Neural cell (in vitro differentiated cells): ENCODE results near the gene EHMT1. TPM values are rescaled to one million over a fixed set of nuclear protein-coding genes. Genes with fewer than 3 reads are reported as not detected.

Source experiments
- H2AFZ ChIP-seq: fragments of 200-600, 300-800 bp; sonication (generic), shearing (Covaris generic); 2 replicates; pipeline ENCODE4 v1.6.0; 2014; ENCODE audit warnings: low read depth, mild to moderate bottlenecking, antibody characterized with exemption, low read length, moderate library complexity
- H3F3A ChIP-seq: fragments of 200-600 bp; shearing (Covaris generic); 2 replicates; pipeline ENCODE4 v1.6.1; 2016; ENCODE audit warnings: mild to moderate bottlenecking, moderate library complexity, mixed read lengths, antibody characterized with exemption, low read length; ENCODE audit not compliant: insufficient read depth, poor library complexity, severe bottlenecking
- H3K27ac ChIP-seq: fragments of 200-600, 300-800 bp; sonication (generic), shearing (Covaris generic); 2 replicates; pipeline ENCODE4 v1.5.1; 2014; ENCODE audit warnings: mild to moderate bottlenecking, low read length, moderate library complexity
- H3K27me3 ChIP-seq: fragments of 300-800, 200-600 bp; sonication (generic), shearing (Covaris generic); 2 replicates; pipeline ENCODE4 v1.6.0; 2014; ENCODE audit warnings: mild to moderate bottlenecking, low read depth, low read length, moderate library complexity; ENCODE audit not compliant: insufficient read depth
- H3K36me3 ChIP-seq: fragments of 300-800, 200-600 bp; sonication (generic), shearing (Covaris generic); 2 replicates; pipeline ENCODE4 v1.5.1; 2014; ENCODE audit warnings: mild to moderate bottlenecking, antibody characterized with exemption, low read length, moderate library complexity; ENCODE audit not compliant: insufficient read depth
- H3K4me2 ChIP-seq: fragments of 300-800, 200-600 bp; sonication (generic), shearing (Covaris generic); 2 replicates; pipeline ENCODE4 v1.6.0; 2014; ENCODE audit warnings: mild to moderate bottlenecking, low read length
- H3K4me3 ChIP-seq: fragments of 300-800, 200-600 bp; sonication (generic), shearing (Covaris generic); 2 replicates; pipeline ENCODE4 v1.5.1; 2014; ENCODE audit warnings: mild to moderate bottlenecking, low read length, moderate library complexity
- H3K79me2 ChIP-seq: fragments of 200-600 bp; shearing (Covaris generic); replicated peaks from 2 replicates; pipeline ENCODE4 v1.6.0; 2014; ENCODE audit warnings: mild to moderate bottlenecking, low read length, moderate library complexity; ENCODE audit not compliant: insufficient read depth
- H3K9ac ChIP-seq: fragments of 300-800, 200-600 bp; sonication (generic), shearing (Covaris generic); 2 replicates; pipeline ENCODE4 v1.6.1; 2016; ENCODE audit warnings: mild to moderate bottlenecking, low read length, mixed read lengths
- H3K9me2 ChIP-seq: fragments of 200-600 bp; shearing (Covaris generic); 2 replicates; pipeline ENCODE4 v1.6.1; 2016; ENCODE audit warnings: mild to moderate bottlenecking, low read length, mixed read lengths; ENCODE audit not compliant: insufficient read depth
- H3K9me3 ChIP-seq: fragments of 200-600, 300-800 bp; sonication (generic), shearing (Covaris generic); 2 replicates; pipeline ENCODE4 v1.6.1; 2016; ENCODE audit warnings: mild to moderate bottlenecking, mixed run types, low read length, moderate library complexity, mixed read lengths
- H4K20me1 ChIP-seq: fragments of 200-600 bp; shearing (Covaris generic); 2 replicates; pipeline ENCODE4 v1.6.1; 2016; ENCODE audit warnings: mild to moderate bottlenecking, mixed run types; ENCODE audit not compliant: insufficient read depth
- EP300 ChIP-seq: fragments of 450-650 bp; conservative IDR thresholded peaks from 2 replicates; pipeline ENCODE4 v1.6.1; 2014; ENCODE audit warnings: antibody characterized with exemption, mild to moderate bottlenecking, moderate library complexity; ENCODE audit not compliant: poor library complexity, severe bottlenecking
- EZH2 ChIP-seq: fragments of 200-600, 300-800 bp; shearing (Covaris generic), sonication (generic); IDR thresholded peaks from 2 replicates; pipeline ENCODE4 v1.6.1; 2014; ENCODE audit warnings: antibody characterized with exemption, low read length, borderline replicate concordance, mild to moderate bottlenecking; ENCODE audit not compliant: insufficient read depth, poor library complexity, severe bottlenecking
- MXI1 ChIP-seq: fragments of 450-650 bp; conservative IDR thresholded peaks from 2 replicates; pipeline ENCODE4 v1.6.1; 2014; ENCODE audit warnings: antibody characterized with exemption, mild to moderate bottlenecking; ENCODE audit not compliant: poor library complexity, severe bottlenecking
- POLR2AphosphoS5 ChIP-seq: IDR thresholded peaks from 2 replicates; pipeline ENCODE4 v1.6.1; 2012
- RAD21 ChIP-seq: fragments of 450-650 bp; conservative IDR thresholded peaks from 2 replicates; pipeline ENCODE4 v1.6.1; 2014; ENCODE audit warnings: antibody characterized with exemption, mild to moderate bottlenecking, moderate library complexity
- SMC3 ChIP-seq: fragments of 450-650 bp; conservative IDR thresholded peaks from 2 replicates; pipeline ENCODE4 v1.6.1; 2014; ENCODE audit warnings: antibody characterized with exemption, mild to moderate bottlenecking, moderate library complexity; ENCODE audit not compliant: poor library complexity
- TAF1 ChIP-seq: IDR thresholded peaks from 2 replicates; pipeline ENCODE4 v1.6.1; 2012; ENCODE audit warnings: low read depth
- polyA plus RNA-seq: library from polyadenylated mRNA; depleted of rRNA; stranded (reverse); fragments of >200 nt; gene quantifications from 2 replicates; pipeline ENCODE4 v1.2.3, GENCODE V29; 2014
- TF ChIP-seq, protein P1 (sequence below): IDR thresholded peaks from 2 replicates; pipeline ENCODE4 v1.6.1; 2012; ENCODE audit warnings: borderline replicate concordance
- TF ChIP-seq, protein P2 (sequence below): fragments of 450-650 bp; IDR thresholded peaks from 2 replicates; pipeline ENCODE4 v1.5.1; 2014; ENCODE audit warnings: antibody characterized with exemption, mild to moderate bottlenecking, moderate library complexity; ENCODE audit not compliant: poor library complexity, severe bottlenecking

Gene EHMT1
- polyA plus RNA-seq, 1 donor from 2014 or later, result 53.0 TPM

DNA sequence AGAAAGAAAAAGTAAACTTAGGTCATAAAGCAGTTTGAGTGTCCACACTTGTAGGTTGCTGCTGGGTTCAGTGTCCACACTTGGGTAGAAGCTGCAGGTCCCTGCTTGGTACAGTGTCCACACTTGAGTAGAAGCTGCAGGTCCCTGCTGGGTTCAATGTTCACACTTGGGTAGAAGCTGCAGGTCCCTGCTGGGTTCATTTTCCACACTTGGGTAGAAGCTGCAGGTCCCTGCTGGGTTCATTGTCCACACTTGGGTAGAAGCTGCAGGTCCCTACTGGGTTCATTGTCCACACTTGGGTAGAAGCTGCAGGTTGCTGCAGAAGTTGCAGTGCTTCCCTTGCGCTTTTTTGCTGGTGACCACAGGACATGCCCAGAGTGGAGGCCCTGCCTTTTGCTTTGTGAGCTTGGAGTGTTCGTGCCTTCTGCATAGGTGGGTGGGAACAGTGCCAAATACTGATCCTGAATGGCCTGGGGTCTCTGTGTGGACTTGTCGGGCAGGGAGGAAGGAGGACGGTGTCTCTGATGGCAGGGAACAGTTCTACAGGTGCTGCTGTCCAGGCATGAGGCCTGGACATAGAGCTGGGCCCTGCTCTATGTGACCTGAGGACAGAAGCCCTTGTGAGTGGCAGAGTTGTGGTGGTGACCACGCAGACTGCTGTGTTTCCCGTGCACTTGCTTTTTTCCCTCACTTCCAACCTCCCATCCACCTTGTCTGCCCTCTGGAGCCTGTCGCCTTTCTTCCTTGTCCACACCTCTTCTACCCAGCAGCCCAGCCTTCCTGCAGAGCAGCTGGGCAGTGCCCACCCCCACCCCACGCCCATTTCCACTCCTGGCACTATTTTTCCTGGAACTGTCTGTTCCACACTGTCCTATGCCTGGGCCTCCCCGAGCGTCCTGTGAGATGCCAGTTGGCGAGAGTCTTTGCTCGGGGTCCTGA, 120.8 kb downstream of the EHMT1 start:
- H3K9ac ChIP-seq, result no peak overlapping the region
- H3K9me2 ChIP-seq, result no peaks in the 10 kb centered on the region
- no peak overlapping the region for H3K4me3 ChIP-seq
- H3K9me3 ChIP-seq, result peaks cover 8% of the 10 kb centered on the region
- no peaks in the 10 kb centered on the region for H4K20me1 ChIP-seq
- TF ChIP-seq MXI1 (no peak), EZH2 (no peak), SMC3 (no peak), TAF1 (no peak), RAD21 (no peak), POLR2AphosphoS5 (no peak), EP300 (no peak)
- TF ChIP-seq, protein P1, sequence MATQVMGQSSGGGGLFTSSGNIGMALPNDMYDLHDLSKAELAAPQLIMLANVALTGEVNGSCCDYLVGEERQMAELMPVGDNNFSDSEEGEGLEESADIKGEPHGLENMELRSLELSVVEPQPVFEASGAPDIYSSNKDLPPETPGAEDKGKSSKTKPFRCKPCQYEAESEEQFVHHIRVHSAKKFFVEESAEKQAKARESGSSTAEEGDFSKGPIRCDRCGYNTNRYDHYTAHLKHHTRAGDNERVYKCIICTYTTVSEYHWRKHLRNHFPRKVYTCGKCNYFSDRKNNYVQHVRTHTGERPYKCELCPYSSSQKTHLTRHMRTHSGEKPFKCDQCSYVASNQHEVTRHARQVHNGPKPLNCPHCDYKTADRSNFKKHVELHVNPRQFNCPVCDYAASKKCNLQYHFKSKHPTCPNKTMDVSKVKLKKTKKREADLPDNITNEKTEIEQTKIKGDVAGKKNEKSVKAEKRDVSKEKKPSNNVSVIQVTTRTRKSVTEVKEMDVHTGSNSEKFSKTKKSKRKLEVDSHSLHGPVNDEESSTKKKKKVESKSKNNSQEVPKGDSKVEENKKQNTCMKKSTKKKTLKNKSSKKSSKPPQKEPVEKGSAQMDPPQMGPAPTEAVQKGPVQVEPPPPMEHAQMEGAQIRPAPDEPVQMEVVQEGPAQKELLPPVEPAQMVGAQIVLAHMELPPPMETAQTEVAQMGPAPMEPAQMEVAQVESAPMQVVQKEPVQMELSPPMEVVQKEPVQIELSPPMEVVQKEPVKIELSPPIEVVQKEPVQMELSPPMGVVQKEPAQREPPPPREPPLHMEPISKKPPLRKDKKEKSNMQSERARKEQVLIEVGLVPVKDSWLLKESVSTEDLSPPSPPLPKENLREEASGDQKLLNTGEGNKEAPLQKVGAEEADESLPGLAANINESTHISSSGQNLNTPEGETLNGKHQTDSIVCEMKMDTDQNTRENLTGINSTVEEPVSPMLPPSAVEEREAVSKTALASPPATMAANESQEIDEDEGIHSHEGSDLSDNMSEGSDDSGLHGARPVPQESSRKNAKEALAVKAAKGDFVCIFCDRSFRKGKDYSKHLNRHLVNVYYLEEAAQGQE, result no peak
- TF ChIP-seq, protein P2, sequence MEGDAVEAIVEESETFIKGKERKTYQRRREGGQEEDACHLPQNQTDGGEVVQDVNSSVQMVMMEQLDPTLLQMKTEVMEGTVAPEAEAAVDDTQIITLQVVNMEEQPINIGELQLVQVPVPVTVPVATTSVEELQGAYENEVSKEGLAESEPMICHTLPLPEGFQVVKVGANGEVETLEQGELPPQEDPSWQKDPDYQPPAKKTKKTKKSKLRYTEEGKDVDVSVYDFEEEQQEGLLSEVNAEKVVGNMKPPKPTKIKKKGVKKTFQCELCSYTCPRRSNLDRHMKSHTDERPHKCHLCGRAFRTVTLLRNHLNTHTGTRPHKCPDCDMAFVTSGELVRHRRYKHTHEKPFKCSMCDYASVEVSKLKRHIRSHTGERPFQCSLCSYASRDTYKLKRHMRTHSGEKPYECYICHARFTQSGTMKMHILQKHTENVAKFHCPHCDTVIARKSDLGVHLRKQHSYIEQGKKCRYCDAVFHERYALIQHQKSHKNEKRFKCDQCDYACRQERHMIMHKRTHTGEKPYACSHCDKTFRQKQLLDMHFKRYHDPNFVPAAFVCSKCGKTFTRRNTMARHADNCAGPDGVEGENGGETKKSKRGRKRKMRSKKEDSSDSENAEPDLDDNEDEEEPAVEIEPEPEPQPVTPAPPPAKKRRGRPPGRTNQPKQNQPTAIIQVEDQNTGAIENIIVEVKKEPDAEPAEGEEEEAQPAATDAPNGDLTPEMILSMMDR, result no peak
- no peak overlapping the region for H2AFZ ChIP-seq
- H3K27ac ChIP-seq, result no peak overlapping the region
- no peaks in the 10 kb centered on the region for H3K27me3 ChIP-seq
- H3K79me2 ChIP-seq, result no peaks in the 10 kb centered on the region
- H3F3A ChIP-seq, result no peaks in the 10 kb centered on the region
- H3K4me2 ChIP-seq, result no peak overlapping the region
- peaks cover 4% of the 10 kb centered on the region for H3K36me3 ChIP-seq

DNA sequence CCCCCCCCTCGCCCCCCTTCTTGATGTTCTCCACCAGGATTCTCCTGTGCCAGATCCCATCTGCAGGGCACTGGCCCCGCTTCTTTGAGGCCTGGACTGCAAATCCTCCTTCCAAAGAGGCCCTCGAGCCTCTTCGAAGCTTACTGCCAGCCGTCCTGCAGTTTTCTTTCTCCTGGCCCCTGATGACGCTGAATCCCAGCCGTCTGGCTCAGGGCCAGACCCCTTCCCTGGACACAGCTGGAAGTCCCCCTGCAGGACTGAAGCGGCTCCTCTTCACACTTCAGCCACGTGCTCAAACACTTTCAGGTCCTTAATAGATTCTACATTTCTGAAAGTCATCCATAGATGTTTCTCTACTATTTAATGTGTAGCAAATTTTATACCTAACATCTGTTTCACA, 121.5 kb downstream of the EHMT1 start:
- no peak for TF ChIP-seq RAD21
- TF ChIP-seq EP300, result no peak
- TF ChIP-seq MXI1, result no peak
- TF ChIP-seq, protein P1, result no peak
- TF ChIP-seq, protein P2, result no peak
- no peak for TF ChIP-seq TAF1
- no peak for TF ChIP-seq EZH2
- no peak for TF ChIP-seq SMC3
- H3K4me2 ChIP-seq, result no peak overlapping the region
- no peaks in the 10 kb centered on the region for H3K79me2 ChIP-seq
- H3K4me3 ChIP-seq, result no peak overlapping the region
- H3K9me2 ChIP-seq, result no peaks in the 10 kb centered on the region
- no peaks in the 10 kb centered on the region for H4K20me1 ChIP-seq
- peaks cover 4% of the 10 kb centered on the region for H3K36me3 ChIP-seq
- H3K27ac ChIP-seq, result no peak overlapping the region
- no peaks in the 10 kb centered on the region for H3K27me3 ChIP-seq
- H3F3A ChIP-seq, result no peaks in the 10 kb centered on the region
- H3K9me3 ChIP-seq, result peaks cover 4% of the 10 kb centered on the region
- no peak overlapping the region for H3K9ac ChIP-seq
- no peak overlapping the region for H2AFZ ChIP-seq
